HCT116 (cell line): ENCODE data around the gene PLPPR3. TPM values are rescaled to one million over a fixed set of nuclear protein-coding genes. Genes with fewer than 3 reads are reported as not detected.

ENCODE experiments used
- ATAC-seq: fragments of 200-7000 bp; cut with Tn5 transposase; 2 replicates; pipeline ENCODE4 v1.9.1; 2020; ENCODE audit warnings: mild to moderate bottlenecking, moderate library complexity
- BruUV-seq: library from RNA; stranded (reverse); fragments of 400-500 nt; replicated peaks from 2 replicates; lab custom pipeline; 2021; lab: Mats Ljungman, UMichigan
- CTCF ChIA-PET: fragments of 300-600 bp; sonication (Branson Sonifier 250); formaldehyde crosslinking; loops from one replicate; lab custom pipeline; 2021; ENCODE audit warnings: antibody characterized with exemption; lab: Charles Lee
- POLR2A ChIA-PET: fragments of 300-600, 350-600 bp; sonication (Branson Sonifier 250); formaldehyde crosslinking; loops from one replicate; lab custom pipeline; 2021; ENCODE audit warnings: antibody characterized with exemption; lab: Charles Lee
- RAD21 ChIA-PET, 2 experiments: fragments of 300-600 bp; sonication (Branson Sonifier 250); formaldehyde crosslinking; loops; one replicate each; lab custom pipeline; 2023; ENCODE audit warnings: low total read pairs in 2 of 2; ENCODE audit not compliant: uncharacterized antibody in 2 of 2, unreplicated experiment in 2 of 2, low non-redundant PET in 1 of 2; lab: Charles Lee
- DNase-seq: peaks from one replicate; pipeline ENCODE4 v3.0.0-alpha.2; 2010; ENCODE audit warnings: low read depth, low spot score
- H2AFZ ChIP-seq: fragments of 200-600 bp; shearing (Covaris generic), sonication (generic); 2 replicates; pipeline ENCODE4 v1.6.1; 2017; ENCODE audit warnings: low read depth, mixed run types, mixed read lengths, antibody characterized with exemption, low read length; ENCODE audit not compliant: poor library complexity, severe bottlenecking
- H3K27ac ChIP-seq: 2 replicates; pipeline ENCODE4 v1.5.1; 2012; ENCODE audit warnings: low read depth, low read length
- H3K27me3 ChIP-seq: fragments of 200-600 bp; sonication (generic); 2 replicates; pipeline ENCODE4 v1.6.1; 2016; ENCODE audit warnings: mixed run types, low read length, mixed read lengths; ENCODE audit not compliant: insufficient read depth
- H3K36me3 ChIP-seq, 2 experiments: fragments of 200-500 bp in 1 of 2; fragments of 200-600 bp in 1 of 2; sonication (Bioruptor generic) in 1 of 2; sonication (generic) in 1 of 2; 2 replicates each; pipeline versions ENCODE4 v1.5.1 to v1.6.1; 2014 to 2016; ENCODE audit warnings: low read length in 2 of 2, inconsistent platforms in 1 of 2, mixed read lengths in 1 of 2, mixed run types in 1 of 2; ENCODE audit not compliant: insufficient read depth in 2 of 2, control insufficient read depth in 1 of 2
- H3K4me1 ChIP-seq, 2 experiments: fragments of 200-600 bp in 1 of 2; sonication (generic) in 1 of 2; 2 replicates each; pipeline versions ENCODE4 v1.5.1 to v1.6.1; 2012 to 2017; ENCODE audit warnings: low read length in 2 of 2, inconsistent platforms in 1 of 2, mild to moderate bottlenecking in 1 of 2, mixed read lengths in 1 of 2, mixed run types in 1 of 2, moderate library complexity in 1 of 2; ENCODE audit not compliant: insufficient read depth in 2 of 2, control insufficient read depth in 1 of 2
- H3K4me2 ChIP-seq: fragments of 200-600 bp; sonication (generic); 2 replicates; pipeline ENCODE4 v1.6.1; 2017; ENCODE audit warnings: mixed run types, low read length, mixed read lengths
- H3K4me3 ChIP-seq, 2 experiments: fragments of 200-600 bp in 1 of 2; sonication (generic) in 1 of 2; replicated peaks in 1 of 2; 2 replicates each; pipeline ENCODE4 v1.5.1; 2011 to 2016; ENCODE audit warnings: low read length in 2 of 2, control low read depth in 1 of 2, low read depth in 1 of 2, mild to moderate bottlenecking in 1 of 2, mixed read lengths in 1 of 2, mixed run types in 1 of 2
- H3K79me2 ChIP-seq: fragments of 200-600 bp; sonication (generic); 2 replicates; pipeline ENCODE4 v1.6.1; 2017; ENCODE audit warnings: mild to moderate bottlenecking, mixed run types, low read length, moderate library complexity, mixed read lengths; ENCODE audit not compliant: insufficient read depth
- H3K9ac ChIP-seq: fragments of 200-600 bp; sonication (generic); 2 replicates; pipeline ENCODE4 v1.6.1; 2016; ENCODE audit warnings: low read length, mixed read lengths
- H3K9me2 ChIP-seq: fragments of 200-600 bp; sonication (generic), shearing (Covaris generic); 2 replicates; pipeline ENCODE4 v1.6.1; 2017; ENCODE audit warnings: mixed run types, mild to moderate bottlenecking, moderate library complexity; ENCODE audit not compliant: insufficient read depth
- H3K9me3 ChIP-seq, 2 experiments: fragments of 200-500 bp in 1 of 2; fragments of 200-600 bp in 1 of 2; sonication (Bioruptor generic) in 1 of 2; sonication (generic) in 1 of 2; 2 replicates each; pipeline ENCODE4 v1.6.1; 2014 to 2017; ENCODE audit warnings: low read length in 2 of 2, mixed read lengths in 2 of 2, inconsistent platforms in 1 of 2, low read depth in 1 of 2, mild to moderate bottlenecking in 1 of 2, mixed run types in 1 of 2, moderate library complexity in 1 of 2; ENCODE audit not compliant: control insufficient read depth in 1 of 2, insufficient read depth in 1 of 2
- H4K20me1 ChIP-seq: fragments of 200-600 bp; sonication (generic), shearing (Covaris generic); 2 replicates; pipeline ENCODE4 v1.6.1; 2017; ENCODE audit warnings: mixed run types, mild to moderate bottlenecking, moderate library complexity; ENCODE audit not compliant: insufficient read depth
- CBX3 ChIP-seq: IDR thresholded peaks from 2 replicates; pipeline ENCODE4 v1.6.1; 2012; ENCODE audit warnings: low read depth
- CEBPB ChIP-seq: IDR thresholded peaks from 2 replicates; pipeline ENCODE4 v1.6.1; 2012; ENCODE audit warnings: low read depth
- EGR1 ChIP-seq: IDR thresholded peaks from 2 replicates; pipeline ENCODE4 v1.6.1; 2012; ENCODE audit warnings: low read depth
- EZH2 ChIP-seq: fragments of 200-600 bp; sonication (generic); IDR thresholded peaks from 2 replicates; pipeline ENCODE4 v1.6.1; 2017; ENCODE audit warnings: antibody characterized with exemption, mixed run types
- EZH2phosphoT487 ChIP-seq: fragments of 200-600 bp; IDR thresholded peaks from 2 replicates; pipeline ENCODE4 v1.6.1; 2018; ENCODE audit warnings: antibody characterized with exemption, borderline replicate concordance
- JUND ChIP-seq: IDR thresholded peaks from 2 replicates; pipeline ENCODE4 v1.6.1; 2012
- POLR2A ChIP-seq: IDR thresholded peaks from 2 replicates; pipeline ENCODE4 v1.7.0; 2011; ENCODE audit warnings: borderline replicate concordance; ENCODE audit not compliant: insufficient read depth, insufficient read length; ENCODE audit errors: extremely low read depth
- POLR2AphosphoS5 ChIP-seq: IDR thresholded peaks from 2 replicates; pipeline ENCODE4 v1.6.1; 2011; ENCODE audit warnings: mild to moderate bottlenecking, low read depth, low read length, moderate library complexity
- RAD21 ChIP-seq: IDR thresholded peaks from 2 replicates; pipeline ENCODE4 v1.6.1; 2012; ENCODE audit warnings: low read depth, mild to moderate bottlenecking
- SIN3A ChIP-seq: IDR thresholded peaks from 2 replicates; pipeline ENCODE4 v1.6.1; 2012; ENCODE audit warnings: low read depth
- SP1 ChIP-seq: IDR thresholded peaks from 2 replicates; pipeline ENCODE4 v1.6.1; 2012; ENCODE audit warnings: low read depth
- TCF7L2 ChIP-seq: IDR thresholded peaks from 2 replicates; pipeline ENCODE4 v1.7.0; 2011; ENCODE audit warnings: borderline replicate concordance, inconsistent platforms; ENCODE audit not compliant: insufficient read depth, insufficient read length; ENCODE audit errors: extremely low read depth
- YY1 ChIP-seq: IDR thresholded peaks from 2 replicates; pipeline ENCODE4 v1.6.1; 2011; ENCODE audit warnings: low read length, low read depth, moderate library complexity, mild to moderate bottlenecking; ENCODE audit not compliant: insufficient replicate concordance; ENCODE audit errors: extremely low read depth
- ZFX ChIP-seq: fragments of 450-650 bp; IDR thresholded peaks from 2 replicates; pipeline ENCODE4 v1.6.1; 2017
- ZNF274 ChIP-seq: fragments of 200-500 bp; sonication (Bioruptor generic); IDR thresholded peaks from 2 replicates; pipeline ENCODE4 v1.6.1; 2014; ENCODE audit warnings: mild to moderate bottlenecking, low read depth, low read length, inconsistent platforms
- intact Hi-C: fragments of 100-400 bp; cut with micrococcal nuclease; formaldehyde crosslinking; loops from 2 replicates; pipeline ENCODE4 v1.10.0; 2022
- total RNA-seq: library from RNA; stranded (reverse); gene quantifications from one replicate; pipeline ENCODE4 v1.2.1, GENCODE V29; 2021; ENCODE audit not compliant: unreplicated experiment
- TF ChIP-seq, protein P1 (sequence below): IDR thresholded peaks from 2 replicates; pipeline ENCODE4 v1.6.1; 2012; ENCODE audit warnings: low read depth
- TF ChIP-seq, protein P2 (sequence below): IDR thresholded peaks from 2 replicates; pipeline ENCODE4 v1.6.1; 2012

Gene PLPPR3
- total RNA-seq, 1 experiment from 2014 or later, result 0.27 TPM

DNA sequence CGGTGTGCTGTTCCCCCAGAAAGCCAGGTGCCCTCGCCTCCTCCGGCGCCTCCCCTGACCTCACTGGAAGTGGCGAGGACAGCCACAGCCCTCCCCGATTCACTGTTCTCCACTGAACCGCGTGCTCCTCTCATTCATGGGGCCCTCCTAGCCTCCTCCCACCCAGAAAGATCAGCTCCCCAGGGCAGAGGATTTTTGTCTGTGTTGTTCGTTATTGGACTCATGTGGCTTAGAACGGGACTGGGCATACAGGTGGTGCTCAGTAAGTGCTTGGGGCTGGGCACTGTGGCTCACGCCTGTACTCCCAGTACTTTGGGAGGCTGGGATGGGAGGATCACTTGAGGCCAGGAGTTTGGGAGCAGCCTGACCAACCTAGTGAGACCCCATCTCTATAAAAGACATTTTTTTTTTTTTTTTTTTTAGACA is 22.8 kb upstream of the PLPPR3 start:
- TF ChIP-seq ZNF274 (no peak), SIN3A (no peak), CEBPB (no peak), EGR1 (no peak), POLR2AphosphoS5 (no peak), CBX3 (no peak), SP1 (no peak), YY1 (no peak)
- Histone ChIP-seq H3K9ac (no peak overlapping the region), H3K4me1 (peaks cover 12 to 19% of the 10 kb centered on the region in 2 experiments; a peak in 3 of 4 replicates), H3K4me3 (0 out of 4 replicates have a peak overlapping the region, but pooled peaks of 1 of the 2 experiments have one; percentile 8), H4K20me1 (no peaks in the 10 kb centered on the region), H2AFZ (no peak overlapping the region), H3K9me2 (no peaks in the 10 kb centered on the region), H3K27me3 (no peaks in the 10 kb centered on the region; the same call in 1 of the 2 replicates), H3K9me3 (no peaks in the 10 kb centered on the region), H3K36me3 (no peaks in the 10 kb centered on the region), H3K27ac (no peak overlapping the region), H3K79me2 (no peaks in the 10 kb centered on the region), H3K4me2 (peak overlapping the region; percentile 98)
- ChIA-PET CTCF (no interaction called here), RAD21 (no interaction called here), POLR2A (no interaction called here)
- intact Hi-C loops, result no loop called here
- no peak for DNase-seq
- peak; percentile 8; the same call in 1 of the 2 replicates for ATAC-seq
- no TSS peak for BruUV-seq

DNA sequence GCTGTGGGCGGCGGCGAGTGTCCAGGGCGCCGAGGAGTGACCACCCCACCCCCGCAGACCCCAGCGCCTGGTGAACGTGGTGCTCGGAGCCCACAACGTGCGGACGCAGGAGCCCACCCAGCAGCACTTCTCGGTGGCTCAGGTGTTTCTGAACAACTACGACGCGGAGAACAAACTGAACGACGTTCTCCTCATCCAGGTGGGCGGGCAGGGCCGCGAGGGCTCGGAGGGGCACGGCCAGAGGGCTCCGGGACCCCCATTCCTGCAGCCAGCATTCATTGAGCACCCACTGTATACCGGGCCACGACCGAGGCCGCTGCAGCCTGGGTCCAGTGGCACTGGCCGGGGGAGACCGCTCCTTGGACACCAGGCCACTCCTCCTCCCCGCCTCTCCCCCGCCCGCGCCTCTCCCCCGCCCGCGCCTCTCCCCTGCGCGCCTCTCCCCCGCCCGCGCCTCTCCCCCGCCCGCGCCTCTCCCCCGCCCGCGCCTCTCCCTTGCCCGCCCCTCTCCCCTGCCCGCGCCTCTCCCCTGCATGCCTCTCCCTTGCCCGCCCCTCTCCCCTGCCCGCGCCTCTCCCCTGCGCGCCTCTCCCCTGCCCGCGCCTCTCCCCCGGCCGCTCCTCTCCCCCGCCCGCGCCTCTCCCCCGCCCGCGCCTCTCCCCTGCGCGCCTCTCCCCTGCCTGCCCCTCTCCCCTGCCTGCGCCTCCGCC is 22.2 kb upstream of the PLPPR3 start:
- peaks cover 12 to 19% of the 10 kb centered on the region in 2 experiments; a peak in 3 of 4 replicates for H3K4me1 ChIP-seq
- peak; percentile 57 for ATAC-seq
- no peaks in the 10 kb centered on the region for H3K9me2 ChIP-seq
- DNase-seq, result no peak
- no peaks in the 10 kb centered on the region for H3K36me3 ChIP-seq
- RAD21 ChIA-PET, result no interaction called here
- H3K27me3 ChIP-seq, result no peaks in the 10 kb centered on the region; the same call in 1 of the 2 replicates
- no peaks in the 10 kb centered on the region for H3K79me2 ChIP-seq
- no peaks in the 10 kb centered on the region for H3K9me3 ChIP-seq
- no peak for TF ChIP-seq TCF7L2
- no peak for TF ChIP-seq CEBPB
- TF ChIP-seq, protein P1, sequence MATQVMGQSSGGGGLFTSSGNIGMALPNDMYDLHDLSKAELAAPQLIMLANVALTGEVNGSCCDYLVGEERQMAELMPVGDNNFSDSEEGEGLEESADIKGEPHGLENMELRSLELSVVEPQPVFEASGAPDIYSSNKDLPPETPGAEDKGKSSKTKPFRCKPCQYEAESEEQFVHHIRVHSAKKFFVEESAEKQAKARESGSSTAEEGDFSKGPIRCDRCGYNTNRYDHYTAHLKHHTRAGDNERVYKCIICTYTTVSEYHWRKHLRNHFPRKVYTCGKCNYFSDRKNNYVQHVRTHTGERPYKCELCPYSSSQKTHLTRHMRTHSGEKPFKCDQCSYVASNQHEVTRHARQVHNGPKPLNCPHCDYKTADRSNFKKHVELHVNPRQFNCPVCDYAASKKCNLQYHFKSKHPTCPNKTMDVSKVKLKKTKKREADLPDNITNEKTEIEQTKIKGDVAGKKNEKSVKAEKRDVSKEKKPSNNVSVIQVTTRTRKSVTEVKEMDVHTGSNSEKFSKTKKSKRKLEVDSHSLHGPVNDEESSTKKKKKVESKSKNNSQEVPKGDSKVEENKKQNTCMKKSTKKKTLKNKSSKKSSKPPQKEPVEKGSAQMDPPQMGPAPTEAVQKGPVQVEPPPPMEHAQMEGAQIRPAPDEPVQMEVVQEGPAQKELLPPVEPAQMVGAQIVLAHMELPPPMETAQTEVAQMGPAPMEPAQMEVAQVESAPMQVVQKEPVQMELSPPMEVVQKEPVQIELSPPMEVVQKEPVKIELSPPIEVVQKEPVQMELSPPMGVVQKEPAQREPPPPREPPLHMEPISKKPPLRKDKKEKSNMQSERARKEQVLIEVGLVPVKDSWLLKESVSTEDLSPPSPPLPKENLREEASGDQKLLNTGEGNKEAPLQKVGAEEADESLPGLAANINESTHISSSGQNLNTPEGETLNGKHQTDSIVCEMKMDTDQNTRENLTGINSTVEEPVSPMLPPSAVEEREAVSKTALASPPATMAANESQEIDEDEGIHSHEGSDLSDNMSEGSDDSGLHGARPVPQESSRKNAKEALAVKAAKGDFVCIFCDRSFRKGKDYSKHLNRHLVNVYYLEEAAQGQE, result no peak
- TF ChIP-seq, protein P2, sequence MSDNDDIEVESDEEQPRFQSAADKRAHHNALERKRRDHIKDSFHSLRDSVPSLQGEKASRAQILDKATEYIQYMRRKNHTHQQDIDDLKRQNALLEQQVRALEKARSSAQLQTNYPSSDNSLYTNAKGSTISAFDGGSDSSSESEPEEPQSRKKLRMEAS, result no peak
- no peak for TF ChIP-seq EZH2
- no peak for TF ChIP-seq YY1
- no peak for TF ChIP-seq JUND
- no peak for TF ChIP-seq CBX3
- TF ChIP-seq RAD21, result no peak
- no peak for TF ChIP-seq EZH2phosphoT487
- TF ChIP-seq ZFX, result no peak
- no peak for TF ChIP-seq POLR2A
- TF ChIP-seq SIN3A, result no peak
- peak overlapping the region; percentile 98 for H3K4me2 ChIP-seq
- CTCF ChIA-PET, result no interaction called here
- intact Hi-C loops, result no loop called here
- H2AFZ ChIP-seq, result no peak overlapping the region
- no TSS peak for BruUV-seq
- no peak overlapping the region; the same call in 1 of the 2 replicates for H3K27ac ChIP-seq
- POLR2A ChIA-PET, result no interaction called here
- H3K9ac ChIP-seq, result peak overlapping the region; percentile 32; the same call in 1 of the 2 replicates
- H3K4me3 ChIP-seq, result peak overlapping the region; percentile 27 to 55
- no peaks in the 10 kb centered on the region for H4K20me1 ChIP-seq
